H1 (cell line): Measurements from ENCODE around the gene DCAF17. TPM values are rescaled to one million over a fixed set of nuclear protein-coding genes. Genes with fewer than 3 reads are reported as not detected.

Experiments used
- CTCF ChIA-PET: fragments of 300-600 bp; sonication (Branson Sonifier 250); formaldehyde crosslinking; loops from one replicate; lab custom pipeline; 2021; ENCODE audit not compliant: partially characterized antibody; lab: Charles Lee
- POLR2A ChIA-PET: fragments of 300-600 bp; sonication (Branson Sonifier 250); formaldehyde crosslinking; loops from one replicate; lab custom pipeline; 2021; ENCODE audit warnings: inconsistent platforms; ENCODE audit not compliant: partially characterized antibody; lab: Charles Lee
- DNase-seq, 2 experiments: peaks; one replicate each; pipeline versions ENCODE4 v3.0.0 to v3.0.0-alpha.2; 2010 to 2022; ENCODE audit warnings: low spot score in 2 of 2, low read depth in 1 of 2, mixed read lengths in 1 of 2
- FAIRE-seq: peaks from 2 replicates; lab custom pipeline; 2011; peaks lifted over from hg19 to GRCh38; lab: Jason Lieb, UNC
- H2AFZ ChIP-seq: 2 replicates; pipeline ENCODE4 v1.8.1; 2012; ENCODE audit warnings: low read length, inconsistent platforms
- H2AK5ac ChIP-seq: 2 replicates; pipeline ENCODE4 v1.6.1; 2013; ENCODE audit warnings: low read depth, low read length
- H2BK120ac ChIP-seq: replicated peaks from 2 replicates; pipeline ENCODE3; 2013; ENCODE audit warnings: low read depth, low read length, inconsistent platforms
- H2BK12ac ChIP-seq: 2 replicates; pipeline ENCODE4 v1.6.1; 2013; ENCODE audit warnings: low read depth, low read length
- H2BK15ac ChIP-seq: 2 replicates; pipeline ENCODE4 v1.6.1; 2013; ENCODE audit warnings: low read length
- H2BK20ac ChIP-seq: 2 replicates; pipeline ENCODE4 v1.6.1; 2013; ENCODE audit warnings: low read length
- H2BK5ac ChIP-seq: 2 replicates; pipeline ENCODE4 v1.6.1; 2013; ENCODE audit warnings: low read depth, low read length
- H3K14ac ChIP-seq: 2 replicates; pipeline ENCODE4 v1.6.1; 2013; ENCODE audit warnings: inconsistent platforms; ENCODE audit not compliant: insufficient read length
- H3K18ac ChIP-seq: 2 replicates; pipeline ENCODE4 v1.6.1; 2013; ENCODE audit warnings: low read length; ENCODE audit errors: extremely low read depth
- H3K23ac ChIP-seq: 2 replicates; pipeline ENCODE4 v1.6.1; 2013; ENCODE audit warnings: inconsistent platforms; ENCODE audit not compliant: insufficient read length
- H3K23me2 ChIP-seq: 2 replicates; pipeline ENCODE4 v1.6.1; 2013; ENCODE audit warnings: low read depth, low read length
- H3K27ac ChIP-seq: 2 replicates; pipeline ENCODE4 v1.6.1; 2011; ENCODE audit warnings: low read depth, low read length, inconsistent platforms
- H3K27me3 ChIP-seq, 4 experiments: replicated peaks in 1 of 4; 1 replicate in 1 of 4; 2 replicates in 3 of 4; pipeline versions ENCODE4 v1.6.1 to v1.8.1; 2011 to 2013; ENCODE audit warnings: low read length in 3 of 4, mild to moderate bottlenecking in 3 of 4, inconsistent platforms in 2 of 4, mixed read lengths in 2 of 4, moderate library complexity in 1 of 4; ENCODE audit not compliant: control insufficient read depth in 3 of 4, insufficient read depth in 3 of 4; ENCODE audit errors: extremely low read depth in 1 of 4
- H3K36me3 ChIP-seq, 4 experiments: 2 replicates each; pipeline versions ENCODE4 v1.6.1 to v1.8.1; 2011 to 2013; ENCODE audit warnings: mild to moderate bottlenecking in 4 of 4, low read length in 3 of 4, moderate library complexity in 2 of 4, control low read depth in 1 of 4, inconsistent platforms in 1 of 4; ENCODE audit not compliant: insufficient read depth in 4 of 4, control insufficient read depth in 2 of 4
- H3K4ac ChIP-seq: replicated peaks from 2 replicates; pipeline ENCODE3; 2013; ENCODE audit warnings: low read length, low read depth, mixed read lengths, inconsistent platforms; ENCODE audit not compliant: insufficient read length
- H3K4me1 ChIP-seq, 4 experiments: replicated peaks in 1 of 4; 1 replicate in 1 of 4; 2 replicates in 3 of 4; pipeline versions ENCODE4 v1.6.1 to v1.8.1; 2011 to 2013; ENCODE audit warnings: low read length in 3 of 4, inconsistent platforms in 2 of 4, mixed read lengths in 1 of 4; ENCODE audit not compliant: insufficient read depth in 4 of 4, control insufficient read depth in 3 of 4
- H3K4me2 ChIP-seq, 2 experiments: 2 replicates each; pipeline versions ENCODE4 v1.6.1 to v1.8.1; 2011 to 2013; ENCODE audit warnings: low read depth in 2 of 2, low read length in 2 of 2, control low read depth in 1 of 2, inconsistent platforms in 1 of 2, mild to moderate bottlenecking in 1 of 2; ENCODE audit not compliant: insufficient read depth in 1 of 2
- H3K4me3 ChIP-seq, 4 experiments: fragments of 200-600, 300-600 bp in 1 of 4; sonication (generic), shearing (Covaris generic), sonication (Bioruptor Twin) in 1 of 4; 2 replicates each; pipeline versions ENCODE4 v1.5.1 to v1.8.1; 2011 to 2016; ENCODE audit warnings: low read length in 4 of 4, low read depth in 3 of 4, control low read depth in 2 of 4, inconsistent platforms in 2 of 4, mild to moderate bottlenecking in 2 of 4, mixed read lengths in 1 of 4, moderate library complexity in 1 of 4; ENCODE audit not compliant: insufficient read depth in 2 of 4; ENCODE audit errors: extremely low read depth in 1 of 4
- H3K56ac ChIP-seq: replicated peaks from 2 replicates; pipeline ENCODE3; 2013; ENCODE audit warnings: low read depth, mild to moderate bottlenecking, mixed read lengths, low read length, inconsistent platforms; ENCODE audit not compliant: insufficient read length
- H3K79me1 ChIP-seq: 2 replicates; pipeline ENCODE4 v1.6.1; 2013; ENCODE audit warnings: low read depth, low read length, control low read depth
- H3K79me2 ChIP-seq, 2 experiments: 2 replicates each; pipeline versions ENCODE4 v1.6.1 to v1.8.1; 2012 to 2013; ENCODE audit warnings: low read length in 2 of 2, mild to moderate bottlenecking in 2 of 2, inconsistent platforms in 1 of 2; ENCODE audit not compliant: insufficient read depth in 2 of 2, control insufficient read depth in 1 of 2
- H3K9ac ChIP-seq, 4 experiments: replicated peaks in 1 of 4; 1 replicate in 1 of 4; 2 replicates in 3 of 4; pipeline versions ENCODE4 v1.6.1 to v1.8.1; 2011 to 2013; ENCODE audit warnings: low read depth in 3 of 4, low read length in 3 of 4, control low read depth in 2 of 4, mild to moderate bottlenecking in 2 of 4, moderate library complexity in 2 of 4, inconsistent platforms in 1 of 4; ENCODE audit errors: extremely low read depth in 1 of 4
- H3K9me3 ChIP-seq, 2 experiments: 2 replicates each; pipeline versions ENCODE4 v1.6.1 to v1.8.1; 2012 to 2013; ENCODE audit warnings: mild to moderate bottlenecking in 2 of 2, moderate library complexity in 2 of 2, control low read depth in 1 of 2, inconsistent platforms in 1 of 2, low read depth in 1 of 2, low read length in 1 of 2, mixed read lengths in 1 of 2; ENCODE audit not compliant: insufficient read depth in 2 of 2
- H4K20me1 ChIP-seq, 2 experiments: replicated peaks in 1 of 2; 2 replicates each; pipeline versions ENCODE3 to v1.8.1; 2011 to 2013; ENCODE audit warnings: inconsistent platforms in 2 of 2, low read length in 2 of 2, mild to moderate bottlenecking in 1 of 2; ENCODE audit not compliant: insufficient read depth in 2 of 2, control insufficient read depth in 1 of 2
- H4K5ac ChIP-seq: 2 replicates; pipeline ENCODE4 v1.6.1; 2013; ENCODE audit warnings: low read length, low read depth, mixed read lengths, inconsistent platforms; ENCODE audit not compliant: insufficient read length
- H4K8ac ChIP-seq: 2 replicates; pipeline ENCODE4 v1.8.0; 2013; ENCODE audit warnings: mild to moderate bottlenecking, moderate library complexity, low read length, inconsistent platforms; ENCODE audit not compliant: insufficient read depth; ENCODE audit errors: extremely low read depth
- H4K91ac ChIP-seq: replicated peaks from 2 replicates; pipeline ENCODE3; 2013; ENCODE audit warnings: low read length, mixed read lengths, inconsistent platforms; ENCODE audit not compliant: insufficient read length
- CBX5 ChIP-seq: fragments of 300-800, 300-1000 bp; sonication (generic); IDR thresholded peaks from 2 replicates; pipeline ENCODE4 v1.7.1; 2016; ENCODE audit warnings: antibody characterized with exemption, low read length, low read depth
- EGR1 ChIP-seq: IDR thresholded peaks from 2 replicates; pipeline ENCODE4 v1.6.1; 2011; ENCODE audit warnings: low read depth, low read length, borderline replicate concordance
- EP300 ChIP-seq, 2 experiments: IDR thresholded peaks; 1 replicate in 1 of 2; 2 replicates in 1 of 2; pipeline ENCODE4 v1.6.1; 2011 to 2012; ENCODE audit warnings: low read depth in 2 of 2, low read length in 2 of 2, mild to moderate bottlenecking in 2 of 2, borderline replicate concordance in 1 of 2, inconsistent platforms in 1 of 2, moderate library complexity in 1 of 2
- HDAC2 ChIP-seq, 2 experiments: fragments of 300-600 bp in 1 of 2; sonication (generic) in 1 of 2; IDR thresholded peaks; 2 replicates each; pipeline ENCODE4 v1.6.1; 2011 to 2012; ENCODE audit warnings: low read depth in 2 of 2, low read length in 2 of 2, mild to moderate bottlenecking in 2 of 2, moderate library complexity in 2 of 2, borderline replicate concordance in 1 of 2, inconsistent platforms in 1 of 2
- KDM5A ChIP-seq: fragments of 200-600 bp; IDR thresholded peaks from 2 replicates; pipeline ENCODE4 v1.7.1; 2012; ENCODE audit warnings: mild to moderate bottlenecking, low read length, inconsistent platforms, mixed read lengths
- POLR2AphosphoS5 ChIP-seq: IDR thresholded peaks from 2 replicates; pipeline ENCODE4 v1.6.1; 2011; ENCODE audit warnings: low read depth, low read length
- POU5F1 ChIP-seq: IDR thresholded peaks from 2 replicates; pipeline ENCODE4 v1.6.1; 2011; ENCODE audit warnings: low read depth, mild to moderate bottlenecking, low read length, moderate library complexity
- SRF ChIP-seq: IDR thresholded peaks from 2 replicates; pipeline ENCODE4 v1.6.1; 2011; ENCODE audit warnings: mild to moderate bottlenecking, low read depth, low read length, moderate library complexity
- WGBS, 2 experiments: shearing (Covaris generic) in 1 of 2; methylation state at CpG; one replicate each; pipeline versions ENCODE4 v1.1.6 to v1.1.7; 2013 to 2015; ENCODE audit warnings: low lambda C conversion rate in 2 of 2, mixed read lengths in 2 of 2, inconsistent platforms in 1 of 2, low coverage in 1 of 2, missing lambda C conversion rate in 1 of 2; ENCODE audit not compliant: insufficient replicate concordance in 2 of 2, insufficient coverage in 1 of 2, insufficient read length in 1 of 2; ENCODE audit errors: extremely low coverage in 1 of 2, missing lambda C conversion rate in 1 of 2; 5-methylcytosine and 5-hydroxymethylcytosine counted together
- polyA plus RNA-seq, 7 experiments: library from polyadenylated mRNA; depleted of rRNA in 3 of 7; stranded (reverse) in 5 of 7; unstranded in 2 of 7; fragments of >200 nt in 5 of 7; fragments of 200-250 nt in 2 of 7; gene quantifications; 1 replicate in 5 of 7; 2 replicates in 1 of 7; 4 replicates in 1 of 7; pipeline versions ENCODE4 v1.2.1 to v1.2.3, GENCODE V29; 2011 to 2013; ENCODE audit warnings: missing spikeins in 2 of 7, mixed read lengths in 2 of 7
- total RNA-seq: library from RNA; stranded (reverse); fragmentation: NEBNext Ultra II Directional; extraction: Animal tissue kit (Norgen Biotek cat#: 25700); gene quantifications from 2 replicates; pipeline ENCODE4 v1.2.1, GENCODE V29; 2021
- TF ChIP-seq, protein P1 (sequence below): IDR thresholded peaks from 2 replicates; pipeline ENCODE4 v1.6.1; 2012; ENCODE audit warnings: low read length, inconsistent platforms

DCAF17 gene
- total and polyA plus RNA-seq, 2 of the 8 experiments (the other 6 are each of a cell fraction or from before 2014, with no cell fraction given): 10.7 to 30.0 TPM

- no peak overlapping the region for H3K4me2 ChIP-seq
- DNase-seq (no peak), FAIRE-seq (no peak)
- H2AK5ac ChIP-seq: no peak overlapping the region
- H3K23me2 ChIP-seq: no peaks in the 10 kb centered on the region
- no peaks in the 10 kb centered on the region for H3K27me3 ChIP-seq
- no peaks in the 10 kb centered on the region; the same call in 1 of the 2 replicates for H3K79me1 ChIP-seq
- H2BK20ac ChIP-seq: no peak overlapping the region
- no peak overlapping the region for H3K4ac ChIP-seq
- peaks cover 6 to 88% of the 10 kb centered on the region in 2 experiments; a peak in 3 of 4 replicates for H3K79me2 ChIP-seq
- peaks cover 0 to under 1% (median 0%) of the 10 kb centered on the region in 4 experiments; a peak in 1 of 7 replicates for H3K4me1 ChIP-seq
- H3K36me3 ChIP-seq: peaks cover 0 to 23% (median 5%) of the 10 kb centered on the region in 4 experiments; a peak in 5 of 8 replicates
- 95% methylated on average over 3 of the region's 3 CpGs; no CpG with 5 or more reads in 1 of the 2 experiments for WGBS, 2 experiments
- CTCF ChIA-PET: interaction anchor here (0.7 kb wide), 1 partner anchor 102 kb away, joined by 3 read pairs; no protein-coding TSS in a partner anchor
- H3K56ac ChIP-seq: no peak overlapping the region
- POLR2A ChIA-PET: interaction anchor here (0.7 to 1.6 kb wide), 3 partner anchors 9 to 11 kb away, joined by 3 to 5 read pairs (median 4); no protein-coding TSS in a partner anchor
- H3K9me3 ChIP-seq: peaks cover 16 to 21% of the 10 kb centered on the region in 2 experiments
- H3K9ac ChIP-seq: no peak overlapping the region
- no peak overlapping the region for H3K18ac ChIP-seq
- no peak overlapping the region for H2BK15ac ChIP-seq
- no peak overlapping the region for H2BK12ac ChIP-seq
- no peak overlapping the region for H4K5ac ChIP-seq
- no peak overlapping the region for H4K91ac ChIP-seq
- H3K27ac ChIP-seq: no peak overlapping the region
- no peak overlapping the region for H3K4me3 ChIP-seq
- no peak overlapping the region for H3K14ac ChIP-seq
- no peak overlapping the region for H2BK120ac ChIP-seq
- peaks cover 0 to 2% of the 10 kb centered on the region in 2 experiments for H4K20me1 ChIP-seq
- no peak overlapping the region for H4K8ac ChIP-seq
- H2AFZ ChIP-seq: no peak overlapping the region
- H3K23ac ChIP-seq: no peak overlapping the region
- H2BK5ac ChIP-seq: no peak overlapping the region
- no peak for TF ChIP-seq POLR2AphosphoS5
- TF ChIP-seq CBX5: no peak
- TF ChIP-seq KDM5A: no peak
- TF ChIP-seq EP300 (IDR thresholded peaks at IDR 0.05; ENCODE audit: borderline replicate concordance in 1 of 2, low read depth in 2 of 2, low read length in 2 of 2): no peak
- no peak for TF ChIP-seq EGR1
- no peak for TF ChIP-seq SRF
- TF ChIP-seq, protein P1, sequence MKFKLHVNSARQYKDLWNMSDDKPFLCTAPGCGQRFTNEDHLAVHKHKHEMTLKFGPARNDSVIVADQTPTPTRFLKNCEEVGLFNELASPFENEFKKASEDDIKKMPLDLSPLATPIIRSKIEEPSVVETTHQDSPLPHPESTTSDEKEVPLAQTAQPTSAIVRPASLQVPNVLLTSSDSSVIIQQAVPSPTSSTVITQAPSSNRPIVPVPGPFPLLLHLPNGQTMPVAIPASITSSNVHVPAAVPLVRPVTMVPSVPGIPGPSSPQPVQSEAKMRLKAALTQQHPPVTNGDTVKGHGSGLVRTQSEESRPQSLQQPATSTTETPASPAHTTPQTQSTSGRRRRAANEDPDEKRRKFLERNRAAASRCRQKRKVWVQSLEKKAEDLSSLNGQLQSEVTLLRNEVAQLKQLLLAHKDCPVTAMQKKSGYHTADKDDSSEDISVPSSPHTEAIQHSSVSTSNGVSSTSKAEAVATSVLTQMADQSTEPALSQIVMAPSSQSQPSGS: no peak
- TF ChIP-seq POU5F1: no peak
- no peak for TF ChIP-seq HDAC2 (IDR thresholded peaks at IDR 0.05; ENCODE audit: borderline replicate concordance in 1 of 2, low read depth in 2 of 2, low read length in 2 of 2)
These were observed 13.1 kb upstream of the DCAF17 start for GRCh38 chr2:171420728-171421563.
